GM21619 (cell line): ENCODE measurements around the gene HTR1B.

ENCODE experiments used
- ATAC-seq: cut with Tn5 transposase; IDR thresholded peaks from one replicate; pipeline ENCODE4 v1.9.1; 2021; ENCODE audit not compliant: unreplicated experiment

Gene HTR1B

GRCh38 chr6:77456531-77457248, 6.6 kb downstream of the HTR1B start:
- ATAC-seq = no peak

- no peak for ATAC-seq
Observed at GRCh38 chr6:77455271-77455670, 8.0 kb downstream of the HTR1B start.

- ATAC-seq = no peak
Observed at GRCh38 chr6:77454386-77454785, 8.9 kb downstream of the HTR1B start.

GRCh38 chr6:77451466-77451865, 11.8 kb downstream of the HTR1B start:
- ATAC-seq = no peak

- no peak for ATAC-seq
Observed at GRCh38 chr6:77450924-77451323, 12.4 kb downstream of the HTR1B start.

- no peak for ATAC-seq
Observed at GRCh38 chr6:77448546-77448945, 14.7 kb downstream of the HTR1B start.

- ATAC-seq = no peak
Observed at GRCh38 chr6:77447254-77447653, 16.0 kb downstream of the HTR1B start.

- ATAC-seq = no peak
Observed at GRCh38 chr6:77446249-77446648, 17.0 kb downstream of the HTR1B start.

- ATAC-seq = no peak
Observed at GRCh38 chr6:77445214-77445613, 18.1 kb downstream of the HTR1B start.

- no peak for ATAC-seq
Observed at GRCh38 chr6:77440206-77440976, 22.9 kb downstream of the HTR1B start.

- ATAC-seq = no peak
Observed at GRCh38 chr6:77433888-77434287, 29.4 kb downstream of the HTR1B start.

- no peak for ATAC-seq
Observed at GRCh38 chr6:77430504-77430903, 32.8 kb downstream of the HTR1B start.

GRCh38 chr6:77425671-77426070, 37.6 kb downstream of the HTR1B start:
- ATAC-seq = no peak

- ATAC-seq = no peak
Observed at GRCh38 chr6:77425216-77425615, 38.1 kb downstream of the HTR1B start.

- ATAC-seq = no peak
Observed at GRCh38 chr6:77424761-77425160, 38.5 kb downstream of the HTR1B start.

- ATAC-seq = no peak
Observed at GRCh38 chr6:77416839-77417238, 46.5 kb downstream of the HTR1B start.

- no peak for ATAC-seq
Observed at GRCh38 chr6:77415706-77416105, 47.6 kb downstream of the HTR1B start.
